Measurements from ENCODE around the gene OXSM.

- TF ChIP-seq, protein P1, sequence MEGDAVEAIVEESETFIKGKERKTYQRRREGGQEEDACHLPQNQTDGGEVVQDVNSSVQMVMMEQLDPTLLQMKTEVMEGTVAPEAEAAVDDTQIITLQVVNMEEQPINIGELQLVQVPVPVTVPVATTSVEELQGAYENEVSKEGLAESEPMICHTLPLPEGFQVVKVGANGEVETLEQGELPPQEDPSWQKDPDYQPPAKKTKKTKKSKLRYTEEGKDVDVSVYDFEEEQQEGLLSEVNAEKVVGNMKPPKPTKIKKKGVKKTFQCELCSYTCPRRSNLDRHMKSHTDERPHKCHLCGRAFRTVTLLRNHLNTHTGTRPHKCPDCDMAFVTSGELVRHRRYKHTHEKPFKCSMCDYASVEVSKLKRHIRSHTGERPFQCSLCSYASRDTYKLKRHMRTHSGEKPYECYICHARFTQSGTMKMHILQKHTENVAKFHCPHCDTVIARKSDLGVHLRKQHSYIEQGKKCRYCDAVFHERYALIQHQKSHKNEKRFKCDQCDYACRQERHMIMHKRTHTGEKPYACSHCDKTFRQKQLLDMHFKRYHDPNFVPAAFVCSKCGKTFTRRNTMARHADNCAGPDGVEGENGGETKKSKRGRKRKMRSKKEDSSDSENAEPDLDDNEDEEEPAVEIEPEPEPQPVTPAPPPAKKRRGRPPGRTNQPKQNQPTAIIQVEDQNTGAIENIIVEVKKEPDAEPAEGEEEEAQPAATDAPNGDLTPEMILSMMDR (conservative IDR thresholded peaks at IDR 0.05; ENCODE audit: low read depth, low read length) = no peak
- no peak for TF ChIP-seq EZH2phosphoT487 (IDR thresholded peaks at IDR 0.05; ENCODE audit: borderline replicate concordance, low read length)
Observed at GRCh38 chr3:25826510-25826909, 36.6 kb downstream of the OXSM start.

All from PC-3 (cell line).